Hepatocyte (in vitro differentiated cells): ENCODE results near the gene CAPN15.

Experiments
- EZH2 ChIP-seq: fragments of 200-600 bp; sonication (generic); IDR thresholded peaks from 2 replicates; pipeline ENCODE4 v1.6.1; 2016; ENCODE audit warnings: antibody characterized with exemption, mild to moderate bottlenecking, borderline replicate concordance
- EZH2phosphoT487 ChIP-seq: fragments of 200-600 bp; sonication (generic); IDR thresholded peaks from one replicate; pipeline ENCODE4 v1.6.1; 2018; ENCODE audit warnings: antibody characterized with exemption, mild to moderate bottlenecking, low read depth, moderate library complexity; ENCODE audit not compliant: unreplicated experiment, severe bottlenecking
- TF ChIP-seq, protein P1 (sequence below): fragments of 200-600 bp; sonication (generic); IDR thresholded peaks from 2 replicates; pipeline ENCODE4 v1.5.1; 2016; ENCODE audit warnings: antibody characterized with exemption, mild to moderate bottlenecking; ENCODE audit not compliant: poor library complexity

GRCh38 chr16:544517-544916, 17.0 kb downstream of the CAPN15 start:
- TF ChIP-seq EZH2phosphoT487 (no peak), EZH2 (no peak)
- TF ChIP-seq, protein P1, sequence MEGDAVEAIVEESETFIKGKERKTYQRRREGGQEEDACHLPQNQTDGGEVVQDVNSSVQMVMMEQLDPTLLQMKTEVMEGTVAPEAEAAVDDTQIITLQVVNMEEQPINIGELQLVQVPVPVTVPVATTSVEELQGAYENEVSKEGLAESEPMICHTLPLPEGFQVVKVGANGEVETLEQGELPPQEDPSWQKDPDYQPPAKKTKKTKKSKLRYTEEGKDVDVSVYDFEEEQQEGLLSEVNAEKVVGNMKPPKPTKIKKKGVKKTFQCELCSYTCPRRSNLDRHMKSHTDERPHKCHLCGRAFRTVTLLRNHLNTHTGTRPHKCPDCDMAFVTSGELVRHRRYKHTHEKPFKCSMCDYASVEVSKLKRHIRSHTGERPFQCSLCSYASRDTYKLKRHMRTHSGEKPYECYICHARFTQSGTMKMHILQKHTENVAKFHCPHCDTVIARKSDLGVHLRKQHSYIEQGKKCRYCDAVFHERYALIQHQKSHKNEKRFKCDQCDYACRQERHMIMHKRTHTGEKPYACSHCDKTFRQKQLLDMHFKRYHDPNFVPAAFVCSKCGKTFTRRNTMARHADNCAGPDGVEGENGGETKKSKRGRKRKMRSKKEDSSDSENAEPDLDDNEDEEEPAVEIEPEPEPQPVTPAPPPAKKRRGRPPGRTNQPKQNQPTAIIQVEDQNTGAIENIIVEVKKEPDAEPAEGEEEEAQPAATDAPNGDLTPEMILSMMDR, result no peak
